Measurements from ENCODE around the gene PDE10A. TPM values are rescaled to one million over a fixed set of nuclear protein-coding genes. Genes with fewer than 3 reads are reported as not detected.

Gene PDE10A
- total RNA-seq, 1 experiment from 2014 or later, result 2.1 TPM

DNA sequence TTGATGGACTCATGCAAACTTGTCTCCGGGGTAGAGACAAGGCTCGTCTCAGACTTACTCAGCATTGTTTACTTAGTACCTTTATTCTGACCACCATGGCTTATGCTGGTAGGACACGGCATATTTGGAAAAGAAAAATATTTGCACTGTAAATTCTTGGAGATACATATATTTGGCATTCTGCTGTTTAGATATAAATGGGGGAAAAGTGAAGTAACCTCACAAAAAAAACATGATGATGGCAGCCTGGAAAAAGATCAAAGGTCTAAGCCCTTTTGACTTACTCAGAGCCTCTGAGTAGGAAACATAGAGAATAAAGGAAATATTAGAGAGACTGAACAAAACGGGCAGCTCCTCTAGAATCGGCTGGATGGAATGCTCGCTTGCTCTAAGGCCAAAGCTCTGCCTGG is 32.5 kb downstream of the PDE10A start:
- H3F3A ChIP-seq (ENCODE audit: low read length, unreplicated experiment), result no peaks in the 10 kb centered on the region
- H3K27me3 ChIP-seq (ENCODE audit: low read length), result no peaks in the 10 kb centered on the region
- TF ChIP-seq CTCF (conservative IDR thresholded peaks at IDR 0.05; ENCODE audit: low read depth, low read length) (no peak), EZH2 (IDR thresholded peaks at IDR 0.05; ENCODE audit: low read length, unreplicated experiment) (no peak), EZH2phosphoT487 (IDR thresholded peaks at IDR 0.05; ENCODE audit: borderline replicate concordance, low read length) (no peak)
- no peaks in the 10 kb centered on the region for H4K20me1 ChIP-seq (ENCODE audit: low read length)
- no peak overlapping the region for H3K27ac ChIP-seq (ENCODE audit: low read length)
- H3K4me3 ChIP-seq (ENCODE audit: low read length), result no peak overlapping the region
- H2AFZ ChIP-seq (ENCODE audit: low read length), result no peak overlapping the region
- intact Hi-C loops (cut with micrococcal nuclease), result loop anchor here (10.0 kb wide), 1 partner anchor 46 kb away; no protein-coding TSS in a partner anchor
- ATAC-seq (peak; percentile 75), DNase-seq (peak; percentile 46)
- H3K79me2 ChIP-seq (ENCODE audit: low read length), result no peaks in the 10 kb centered on the region
- H3K4me2 ChIP-seq (ENCODE audit: low read length), result peak overlapping the region; percentile 18; the same call in 1 of the 2 replicates
- no peaks in the 10 kb centered on the region for H3K36me3 ChIP-seq (ENCODE audit: low read depth, low read length)
- H3K9me2 ChIP-seq (replicated peaks; ENCODE audit: low read length), result no peaks in the 10 kb centered on the region
- CTCF ChIA-PET, result no interaction called here
- no TSS peak for BruUV-seq (replicated peaks)
- POLR2A ChIA-PET (ENCODE audit: unreplicated experiment), result no interaction called here
- H3K9me3 ChIP-seq (ENCODE audit: low read length), result no peaks in the 10 kb centered on the region
- no peak overlapping the region for H3K9ac ChIP-seq (ENCODE audit: low read length)
- peaks cover 10% of the 10 kb centered on the region for H3K4me1 ChIP-seq (ENCODE audit: insufficient read depth, low read length)

DNA sequence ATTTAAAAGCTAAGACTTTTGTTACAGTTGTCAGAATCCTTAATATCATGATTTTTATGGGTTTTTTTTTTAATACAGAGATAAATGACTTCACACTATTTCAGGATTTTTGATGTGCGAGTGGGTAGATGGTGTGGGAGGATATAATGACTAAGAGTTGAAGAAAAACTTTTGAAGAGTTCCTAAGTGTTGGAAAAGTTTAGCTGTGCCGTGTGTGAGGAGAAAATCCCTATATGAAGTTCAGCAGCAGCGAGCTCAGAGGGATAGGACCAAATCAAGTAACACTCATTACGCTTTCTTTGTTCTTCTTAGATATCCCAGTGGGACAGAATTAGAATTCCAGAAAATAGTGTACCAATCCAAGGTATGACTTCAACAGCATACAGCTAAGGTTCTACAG is 34.1 kb downstream of the PDE10A start:
- TF ChIP-seq CTCF (conservative IDR thresholded peaks at IDR 0.05; ENCODE audit: low read depth, low read length), result no peak
- no peak for TF ChIP-seq EZH2 (IDR thresholded peaks at IDR 0.05; ENCODE audit: low read length, unreplicated experiment)
- TF ChIP-seq EZH2phosphoT487 (IDR thresholded peaks at IDR 0.05; ENCODE audit: borderline replicate concordance, low read length), result no peak
- no peaks in the 10 kb centered on the region for H4K20me1 ChIP-seq (ENCODE audit: low read length)
- ChIA-PET CTCF (no interaction called here), POLR2A (ENCODE audit: unreplicated experiment) (no interaction called here)
- ATAC-seq (no peak), DNase-seq (no peak)
- no peaks in the 10 kb centered on the region for H3K27me3 ChIP-seq (ENCODE audit: low read length)
- intact Hi-C loops (cut with micrococcal nuclease), result no loop called here
- H3K79me2 ChIP-seq (ENCODE audit: low read length), result no peaks in the 10 kb centered on the region
- no peaks in the 10 kb centered on the region for H3K36me3 ChIP-seq (ENCODE audit: low read depth, low read length)
- BruUV-seq (replicated peaks), result no TSS peak
- no peak overlapping the region for H3K4me3 ChIP-seq (ENCODE audit: low read length)
- peaks cover 10% of the 10 kb centered on the region for H3K4me1 ChIP-seq (ENCODE audit: insufficient read depth, low read length)
- H3K9me2 ChIP-seq (replicated peaks; ENCODE audit: low read length), result no peaks in the 10 kb centered on the region
- no peak overlapping the region for H3K9ac ChIP-seq (ENCODE audit: low read length)
- no peaks in the 10 kb centered on the region for H3F3A ChIP-seq (ENCODE audit: low read length, unreplicated experiment)
- H3K4me2 ChIP-seq (ENCODE audit: low read length), result no peak overlapping the region
- no peaks in the 10 kb centered on the region for H3K9me3 ChIP-seq (ENCODE audit: low read length)
- no peak overlapping the region for H3K27ac ChIP-seq (ENCODE audit: low read length)
- H2AFZ ChIP-seq (ENCODE audit: low read length), result no peak overlapping the region

DNA sequence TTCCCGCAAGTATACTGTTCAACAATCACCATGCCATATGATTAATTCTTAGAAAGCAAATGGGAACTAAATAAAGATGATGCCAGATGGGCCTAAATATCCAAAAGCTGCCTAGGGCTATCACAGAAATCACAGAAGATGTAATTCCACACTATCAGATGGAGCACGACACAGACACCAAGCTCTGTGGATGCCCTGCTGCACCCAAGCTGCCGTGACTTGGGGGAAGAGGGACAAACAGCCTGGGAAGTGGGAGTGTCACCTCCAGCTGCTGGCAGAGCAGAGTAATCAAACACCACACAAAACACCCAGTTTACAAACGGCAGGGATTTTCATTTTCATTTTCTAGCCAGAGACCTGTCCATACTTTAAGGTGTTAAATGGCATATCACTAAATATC is 35.7 kb downstream of the PDE10A start:
- H3K27me3 ChIP-seq (ENCODE audit: low read length), result no peaks in the 10 kb centered on the region
- peaks cover 10% of the 10 kb centered on the region for H3K4me1 ChIP-seq (ENCODE audit: insufficient read depth, low read length)
- no peak overlapping the region for H3K4me3 ChIP-seq (ENCODE audit: low read length)
- intact Hi-C loops (cut with micrococcal nuclease), result no loop called here
- no peak overlapping the region for H3K9ac ChIP-seq (ENCODE audit: low read length)
- ChIA-PET CTCF (no interaction called here), POLR2A (ENCODE audit: unreplicated experiment) (no interaction called here)
- TF ChIP-seq EZH2 (IDR thresholded peaks at IDR 0.05; ENCODE audit: low read length, unreplicated experiment) (no peak), EZH2phosphoT487 (IDR thresholded peaks at IDR 0.05; ENCODE audit: borderline replicate concordance, low read length) (no peak), CTCF (conservative IDR thresholded peaks at IDR 0.05; ENCODE audit: low read depth, low read length) (no peak)
- H3K9me2 ChIP-seq (replicated peaks; ENCODE audit: low read length), result no peaks in the 10 kb centered on the region
- ATAC-seq (no peak), DNase-seq (no peak)
- H3K9me3 ChIP-seq (ENCODE audit: low read length), result no peaks in the 10 kb centered on the region
- H3F3A ChIP-seq (ENCODE audit: low read length, unreplicated experiment), result no peaks in the 10 kb centered on the region
- no peaks in the 10 kb centered on the region for H3K79me2 ChIP-seq (ENCODE audit: low read length)
- BruUV-seq (replicated peaks), result no TSS peak
- H2AFZ ChIP-seq (ENCODE audit: low read length), result no peak overlapping the region
- H3K27ac ChIP-seq (ENCODE audit: low read length), result no peak overlapping the region
- H4K20me1 ChIP-seq (ENCODE audit: low read length), result no peaks in the 10 kb centered on the region
- H3K36me3 ChIP-seq (ENCODE audit: low read depth, low read length), result no peaks in the 10 kb centered on the region
- H3K4me2 ChIP-seq (ENCODE audit: low read length), result no peak overlapping the region

Data from PC-3 (cell line).